NCI-H1417 treated with DMSO at 0.1 percent for 48 hours (cell line): Measurements from ENCODE around the gene CCDC13.

ENCODE experiments used
- DNase-seq: peaks from one replicate; lab custom pipeline; 2025; lab: John Stamatoyannopoulos, UW

The CCDC13 gene

GRCh38 chr3:42732829-42733459 is 40.1 kb downstream of the CCDC13 start:
- DNase-seq: no peak

- DNase-seq: no peak
Measured at GRCh38 chr3:42732196-42732828, 40.7 kb downstream of the CCDC13 start.

DNA sequence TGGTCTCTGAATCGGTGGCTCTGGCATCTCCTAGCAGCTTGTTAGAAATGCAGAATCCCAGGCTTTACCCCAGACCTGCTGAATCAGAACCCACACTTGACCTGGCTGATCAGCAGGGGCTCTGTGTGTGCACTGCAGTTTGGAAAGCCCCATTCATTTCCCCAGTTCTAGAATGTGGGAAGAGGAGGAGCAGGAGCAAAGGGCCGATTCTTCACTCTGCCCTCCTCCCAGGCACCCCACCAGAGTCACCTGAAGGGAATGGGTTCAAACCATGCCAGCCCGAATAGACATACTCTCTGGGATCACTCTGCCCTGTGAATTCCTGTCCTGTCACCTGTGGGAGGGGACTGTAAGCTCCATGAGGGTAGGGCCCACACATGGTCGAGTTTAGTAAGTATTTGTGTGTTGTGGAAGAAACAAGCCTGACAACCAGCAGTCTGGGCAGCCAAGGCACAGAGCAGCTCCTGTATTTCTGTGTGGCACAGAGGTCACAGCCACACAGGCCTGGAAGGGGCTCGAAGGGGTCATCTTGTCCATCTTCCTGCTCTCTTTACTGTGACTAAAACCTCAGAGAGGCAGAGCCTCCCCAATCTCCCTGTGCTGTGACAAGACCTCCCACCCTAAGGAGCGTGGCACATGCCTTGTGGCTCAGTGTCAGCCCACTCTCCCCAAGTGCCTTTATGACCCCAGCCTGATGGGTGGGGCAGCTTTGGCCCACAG is 41.4 kb downstream of the CCDC13 start:
- DNase-seq: no peak

GRCh38 chr3:42730706-42731420 is 42.2 kb downstream of the CCDC13 start:
- no peak for DNase-seq

GRCh38 chr3:42730294-42730693 is 42.8 kb downstream of the CCDC13 start:
- no peak for DNase-seq

DNA sequence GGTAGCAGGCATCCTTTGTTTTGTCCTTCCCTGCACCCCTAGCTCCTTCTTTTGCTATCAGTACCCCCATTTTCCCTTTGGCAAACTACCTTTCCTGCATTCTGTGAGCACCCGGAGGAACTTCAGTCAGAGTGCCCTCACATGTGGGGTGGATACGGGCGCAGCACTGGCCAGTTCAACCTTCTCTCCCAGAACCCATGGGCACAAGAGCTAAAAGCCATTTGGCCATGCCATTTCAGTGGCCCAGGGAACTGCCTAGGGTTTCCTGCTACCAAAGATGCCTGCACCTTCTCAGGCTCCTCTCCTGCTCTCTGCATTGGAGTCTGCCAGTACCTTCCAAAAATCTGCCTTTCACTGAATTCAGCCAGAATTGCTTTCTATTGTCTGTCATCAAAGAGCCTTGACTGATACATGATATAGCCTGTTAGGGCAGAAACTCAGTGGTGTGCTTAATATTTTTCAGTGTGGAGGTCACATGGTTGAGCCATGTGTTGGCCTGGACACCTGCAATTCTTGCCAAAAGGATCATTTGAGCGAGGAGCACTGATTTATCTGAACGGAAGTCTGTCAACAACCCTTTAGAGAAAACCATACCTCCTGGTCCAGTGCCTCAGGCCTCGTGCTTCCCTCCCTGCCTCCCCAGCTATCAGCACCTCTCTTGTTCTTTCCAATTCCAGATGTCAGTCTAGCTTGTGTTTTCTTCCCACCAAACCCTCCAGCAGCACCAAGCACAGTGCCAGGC is 43.5 kb downstream of the CCDC13 start:
- DNase-seq: no peak

DNA sequence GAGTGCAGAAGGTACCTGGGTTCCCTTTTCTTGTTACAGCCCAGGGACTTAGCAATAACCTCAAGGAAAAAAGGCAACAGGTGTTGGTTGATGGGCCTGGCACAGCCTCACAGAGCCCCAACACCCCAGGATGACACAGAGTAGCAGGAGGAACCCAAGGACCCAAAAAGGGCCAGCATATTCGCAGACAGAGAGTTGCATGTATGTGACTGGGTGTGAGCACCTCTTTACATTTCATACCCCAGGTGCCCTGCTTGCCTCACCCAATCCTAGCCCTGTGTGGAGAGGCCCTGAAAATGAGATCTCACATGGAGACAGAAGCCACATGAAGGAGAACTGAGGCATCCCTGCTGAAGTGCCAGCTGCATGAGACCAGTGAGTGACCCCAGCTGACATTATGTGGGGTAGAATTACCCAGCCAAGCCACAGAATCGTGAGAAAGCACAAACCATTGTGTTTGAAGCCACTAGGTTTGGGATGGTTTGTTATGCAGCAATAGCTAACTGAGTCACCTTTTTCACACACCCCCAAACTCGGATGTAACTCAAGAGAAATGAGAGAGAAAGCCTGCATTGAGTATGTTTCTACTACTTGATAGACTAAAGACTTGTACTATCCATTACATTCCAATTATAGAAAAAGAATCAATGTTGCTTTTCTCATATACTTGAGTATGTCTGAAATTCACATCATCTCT is 44.2 kb downstream of the CCDC13 start:
- DNase-seq: no peak

GRCh38 chr3:42728056-42728455 is 45.0 kb downstream of the CCDC13 start:
- no peak for DNase-seq

DNA sequence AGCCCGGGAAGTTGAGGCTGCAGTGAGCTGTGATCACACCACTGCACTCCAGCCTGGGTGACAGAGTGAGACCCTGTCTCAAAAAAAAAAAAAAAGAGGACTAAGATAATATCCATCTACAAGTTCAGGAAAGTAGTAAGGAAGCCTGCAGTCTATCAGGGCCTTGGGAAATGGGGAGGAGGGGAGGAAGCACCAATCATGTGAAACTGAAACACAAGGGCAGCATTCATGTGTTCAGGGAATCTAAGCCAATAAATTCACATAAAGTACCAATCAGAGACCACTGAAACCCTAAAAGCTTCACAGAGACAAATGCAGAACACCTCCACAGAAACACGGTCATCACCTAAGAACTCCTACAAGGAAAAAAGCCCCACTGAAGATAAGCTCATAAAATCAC is 47.6 kb downstream of the CCDC13 start:
- DNase-seq: no peak

GRCh38 chr3:42723219-42723618 is 49.8 kb downstream of the CCDC13 start:
- no peak for DNase-seq
